Neural crest cell (in vitro differentiated cells): ENCODE measurements around the gene WDR38. TPM values are rescaled to one million over a fixed set of nuclear protein-coding genes. Genes with fewer than 3 reads are reported as not detected.

ENCODE experiments used
- DNase-seq: peaks from one replicate; pipeline ENCODE4 v3.0.0; 2021; ENCODE audit warnings: low read depth, mixed read lengths, low spot score
- H3K27ac Mint-ChIP-seq: one replicate; pipeline ENCODE4 v1.8.0; 2021; ENCODE audit warnings: mild to moderate bottlenecking, mixed read lengths; ENCODE audit not compliant: unreplicated experiment
- H3K27me3 Mint-ChIP-seq: 2 replicates; pipeline ENCODE4 v1.8.0; 2021; ENCODE audit warnings: low read depth, mild to moderate bottlenecking, mixed read lengths
- H3K36me3 Mint-ChIP-seq: 2 replicates; pipeline ENCODE4 v1.8.0; 2021; ENCODE audit warnings: low read depth, mild to moderate bottlenecking, mixed read lengths
- H3K4me1 Mint-ChIP-seq: 2 replicates; pipeline ENCODE4 v1.8.0; 2021; ENCODE audit warnings: mixed read lengths
- H3K4me3 Mint-ChIP-seq: one replicate; pipeline ENCODE4 v1.8.0; 2021; ENCODE audit warnings: mild to moderate bottlenecking, mixed read lengths
- H3K9me3 Mint-ChIP-seq: 2 replicates; pipeline ENCODE4 v1.8.0; 2021; ENCODE audit warnings: mixed read lengths
- total RNA-seq: library from RNA; stranded (reverse); gene quantifications from 2 replicates; pipeline ENCODE4 v1.2.1, GENCODE V29; 2021
- TF ChIP-seq, protein P1 (sequence below): fragments of 200-600 bp; sonication (generic); conservative IDR thresholded peaks from 2 replicates; pipeline ENCODE4 v1.5.0; 2021; ENCODE audit warnings: antibody characterized with exemption, mild to moderate bottlenecking

WDR38 gene
- total RNA-seq, 1 donor from 2014 or later, result not detected

DNA sequence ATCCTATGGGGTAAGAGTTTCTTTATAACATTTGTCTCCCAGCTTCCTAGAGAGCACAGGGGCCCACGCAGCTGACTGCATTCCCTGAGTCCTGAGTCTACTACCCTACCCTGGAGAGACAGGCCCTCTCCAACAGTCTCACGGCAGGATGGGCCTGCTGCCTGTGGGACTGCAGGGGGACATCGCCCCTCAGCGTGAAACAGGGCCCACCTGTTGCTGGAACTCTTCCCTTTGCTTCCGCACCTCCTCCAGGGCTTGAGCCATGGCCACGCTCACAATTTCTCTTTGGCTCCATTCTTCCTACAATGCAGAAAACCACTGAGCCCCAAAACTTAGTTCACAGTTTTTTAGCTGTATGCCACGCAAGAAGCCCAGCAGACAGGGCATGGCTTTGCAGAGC is 36.9 kb downstream of the WDR38 start:
- Mint-ChIP-seq H3K9me3 (no peaks in the 10 kb centered on the region), H3K4me1 (peaks cover 4% of the 10 kb centered on the region), H3K27me3 (no peaks in the 10 kb centered on the region), H3K36me3 (peaks cover 13% of the 10 kb centered on the region), H3K27ac (no peak overlapping the region), H3K4me3 (no peak overlapping the region)
- no peak for DNase-seq
- TF ChIP-seq, protein P1, sequence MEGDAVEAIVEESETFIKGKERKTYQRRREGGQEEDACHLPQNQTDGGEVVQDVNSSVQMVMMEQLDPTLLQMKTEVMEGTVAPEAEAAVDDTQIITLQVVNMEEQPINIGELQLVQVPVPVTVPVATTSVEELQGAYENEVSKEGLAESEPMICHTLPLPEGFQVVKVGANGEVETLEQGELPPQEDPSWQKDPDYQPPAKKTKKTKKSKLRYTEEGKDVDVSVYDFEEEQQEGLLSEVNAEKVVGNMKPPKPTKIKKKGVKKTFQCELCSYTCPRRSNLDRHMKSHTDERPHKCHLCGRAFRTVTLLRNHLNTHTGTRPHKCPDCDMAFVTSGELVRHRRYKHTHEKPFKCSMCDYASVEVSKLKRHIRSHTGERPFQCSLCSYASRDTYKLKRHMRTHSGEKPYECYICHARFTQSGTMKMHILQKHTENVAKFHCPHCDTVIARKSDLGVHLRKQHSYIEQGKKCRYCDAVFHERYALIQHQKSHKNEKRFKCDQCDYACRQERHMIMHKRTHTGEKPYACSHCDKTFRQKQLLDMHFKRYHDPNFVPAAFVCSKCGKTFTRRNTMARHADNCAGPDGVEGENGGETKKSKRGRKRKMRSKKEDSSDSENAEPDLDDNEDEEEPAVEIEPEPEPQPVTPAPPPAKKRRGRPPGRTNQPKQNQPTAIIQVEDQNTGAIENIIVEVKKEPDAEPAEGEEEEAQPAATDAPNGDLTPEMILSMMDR, result no peak

DNA sequence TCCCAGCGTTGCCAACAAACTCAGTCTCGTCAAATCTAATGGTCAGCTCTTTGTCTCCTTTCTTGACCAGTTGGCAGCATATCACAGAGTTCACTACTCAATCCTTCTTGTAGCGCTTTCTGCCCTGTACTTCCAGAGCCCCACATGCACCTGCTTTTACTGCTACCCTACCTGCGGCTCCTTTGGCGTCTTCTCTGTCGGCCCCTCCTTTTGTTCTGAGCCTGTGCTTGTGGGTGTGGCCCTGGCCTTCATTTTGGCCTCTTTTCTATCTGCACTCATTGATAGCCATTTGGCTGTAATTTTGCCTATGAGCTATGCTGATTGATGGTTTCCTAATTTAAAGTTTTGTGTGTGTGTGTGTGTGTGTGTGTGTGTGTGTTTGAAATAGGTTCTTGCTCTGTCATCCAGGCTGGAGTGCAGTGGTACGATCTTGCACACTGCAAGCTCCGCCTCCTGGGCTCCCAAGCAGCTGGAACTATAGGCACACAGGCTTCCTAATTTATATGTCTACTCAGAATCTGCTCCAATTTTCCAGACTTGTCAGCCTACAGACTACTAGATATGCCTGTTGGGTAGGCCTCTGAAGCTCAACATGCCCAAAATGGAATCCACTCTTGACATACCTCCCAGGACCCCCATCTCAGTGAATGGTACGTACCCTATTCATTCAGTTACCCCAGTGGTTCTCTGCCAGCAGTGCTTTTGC is 40.9 kb downstream of the WDR38 start:
- DNase-seq, result no peak
- Mint-ChIP-seq H3K4me3 (no peak overlapping the region), H3K9me3 (no peaks in the 10 kb centered on the region), H3K4me1 (peaks cover 11% of the 10 kb centered on the region), H3K27ac (peak overlapping the region; percentile 98), H3K27me3 (no peaks in the 10 kb centered on the region), H3K36me3 (peaks cover 20% of the 10 kb centered on the region)
- TF ChIP-seq, protein P1, result no peak

DNA sequence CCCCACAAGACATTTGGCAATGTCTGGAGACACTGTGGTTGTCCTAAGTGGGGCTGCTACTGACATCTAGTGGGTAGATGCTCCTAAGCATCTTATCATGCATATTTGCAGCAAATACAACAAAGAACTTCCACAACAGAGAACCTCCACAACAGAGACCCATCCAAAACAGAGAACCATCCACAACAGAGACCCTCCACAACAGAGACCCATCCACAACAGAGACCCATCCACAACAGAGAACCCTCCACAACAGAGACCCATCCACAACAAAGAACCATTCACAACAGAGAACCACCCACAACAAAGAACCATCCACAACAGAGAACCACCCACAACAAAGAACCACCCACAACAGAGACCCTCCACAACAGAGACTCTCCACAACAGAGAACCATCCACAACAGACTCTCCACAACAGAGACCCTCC is 41.5 kb downstream of the WDR38 start:
- H3K4me3 Mint-ChIP-seq, result no peak overlapping the region
- H3K27me3 Mint-ChIP-seq, result no peaks in the 10 kb centered on the region
- H3K27ac Mint-ChIP-seq, result peak overlapping the region; percentile 98
- H3K9me3 Mint-ChIP-seq, result no peaks in the 10 kb centered on the region
- no peak for DNase-seq
- TF ChIP-seq, protein P1, result peak; percentile 49
- peaks cover 11% of the 10 kb centered on the region for H3K4me1 Mint-ChIP-seq
- peaks cover 17% of the 10 kb centered on the region for H3K36me3 Mint-ChIP-seq

DNA sequence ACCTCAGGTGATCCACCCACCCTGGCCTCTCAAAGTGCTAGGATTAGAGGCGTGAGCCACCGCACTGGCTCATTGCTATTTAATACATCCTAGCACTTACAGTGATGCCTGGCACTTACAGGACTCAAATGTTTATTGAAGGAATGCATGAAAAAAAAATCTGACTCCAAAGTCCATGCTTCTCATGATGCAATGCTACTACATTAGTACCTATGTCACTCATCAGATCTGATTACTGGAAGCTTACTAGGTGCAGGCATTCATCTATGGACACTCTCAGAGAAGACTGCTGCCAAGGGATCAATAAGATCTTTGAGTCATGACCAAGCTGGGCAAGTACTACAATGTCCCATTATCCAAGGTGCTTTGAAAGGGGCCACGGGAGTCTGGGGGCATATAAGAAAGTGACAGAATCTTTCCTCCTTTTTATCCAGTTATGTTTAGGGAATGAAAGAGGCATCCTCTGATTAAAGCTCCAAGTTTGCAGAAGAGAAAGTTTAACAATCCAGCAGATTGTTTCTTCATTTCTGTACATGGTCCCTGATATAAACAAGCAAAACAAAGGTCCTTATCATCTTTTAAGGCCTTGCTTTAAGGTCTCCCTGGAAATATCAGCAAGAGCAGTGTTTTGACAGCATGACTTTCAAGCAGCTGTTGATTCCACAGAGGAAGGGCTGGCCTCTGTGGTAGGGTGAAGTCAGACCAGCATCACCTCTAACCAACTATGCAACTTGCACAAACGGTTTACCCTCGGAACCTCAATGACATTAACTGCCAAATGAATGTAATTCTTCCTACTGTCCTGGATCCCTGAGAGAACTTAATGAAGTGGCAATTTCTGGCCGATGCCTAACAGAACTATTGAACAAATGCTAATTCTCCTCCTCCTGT is 44.6 kb downstream of the WDR38 start:
- H3K4me1 Mint-ChIP-seq, result peaks cover 11% of the 10 kb centered on the region
- H3K9me3 Mint-ChIP-seq, result no peaks in the 10 kb centered on the region
- H3K27me3 Mint-ChIP-seq, result no peaks in the 10 kb centered on the region
- H3K36me3 Mint-ChIP-seq, result peaks cover 14% of the 10 kb centered on the region
- H3K27ac Mint-ChIP-seq, result peak overlapping the region; percentile 20
- TF ChIP-seq, protein P1, result no peak
- H3K4me3 Mint-ChIP-seq, result no peak overlapping the region
- no peak for DNase-seq

DNA sequence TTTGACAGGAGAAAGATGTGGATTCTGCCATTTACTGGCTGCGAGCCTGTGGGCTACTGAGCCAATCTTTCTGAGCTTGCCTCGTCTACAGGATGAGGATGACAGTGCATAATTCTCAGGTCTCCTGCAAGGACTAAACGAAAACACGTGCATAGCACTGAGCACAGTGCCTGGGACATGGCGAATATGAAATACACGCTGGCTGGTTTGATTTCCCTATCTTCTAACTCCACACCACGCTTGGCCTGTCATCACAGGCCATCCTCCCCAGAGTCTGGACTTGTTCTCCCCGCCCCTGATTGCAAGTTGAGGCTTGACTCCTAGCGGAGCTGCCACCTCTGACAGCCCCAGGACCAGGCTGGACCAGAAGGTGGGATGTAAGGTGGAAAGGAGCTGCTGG is 46.6 kb downstream of the WDR38 start:
- TF ChIP-seq, protein P1, result no peak
- H3K9me3 Mint-ChIP-seq, result no peaks in the 10 kb centered on the region
- H3K4me3 Mint-ChIP-seq, result no peak overlapping the region
- no peak overlapping the region for H3K27ac Mint-ChIP-seq
- H3K4me1 Mint-ChIP-seq, result peaks cover 8% of the 10 kb centered on the region
- DNase-seq, result no peak
- H3K36me3 Mint-ChIP-seq, result peaks cover 9% of the 10 kb centered on the region
- no peaks in the 10 kb centered on the region for H3K27me3 Mint-ChIP-seq
